ENCODE measurements around the gene PPFIA3.

Gene PPFIA3

GRCh38 chr19:49196527-49197240 lies 77.3 kb downstream of the PPFIA3 start:
- H3K4me3 ChIP-seq (ENCODE audit: insufficient read depth, low read length, poor library complexity, severe bottlenecking), result no peak overlapping the region
- no peaks in the 10 kb centered on the region for H3K27me3 ChIP-seq (ENCODE audit: low read length)
- TF ChIP-seq, protein P1, sequence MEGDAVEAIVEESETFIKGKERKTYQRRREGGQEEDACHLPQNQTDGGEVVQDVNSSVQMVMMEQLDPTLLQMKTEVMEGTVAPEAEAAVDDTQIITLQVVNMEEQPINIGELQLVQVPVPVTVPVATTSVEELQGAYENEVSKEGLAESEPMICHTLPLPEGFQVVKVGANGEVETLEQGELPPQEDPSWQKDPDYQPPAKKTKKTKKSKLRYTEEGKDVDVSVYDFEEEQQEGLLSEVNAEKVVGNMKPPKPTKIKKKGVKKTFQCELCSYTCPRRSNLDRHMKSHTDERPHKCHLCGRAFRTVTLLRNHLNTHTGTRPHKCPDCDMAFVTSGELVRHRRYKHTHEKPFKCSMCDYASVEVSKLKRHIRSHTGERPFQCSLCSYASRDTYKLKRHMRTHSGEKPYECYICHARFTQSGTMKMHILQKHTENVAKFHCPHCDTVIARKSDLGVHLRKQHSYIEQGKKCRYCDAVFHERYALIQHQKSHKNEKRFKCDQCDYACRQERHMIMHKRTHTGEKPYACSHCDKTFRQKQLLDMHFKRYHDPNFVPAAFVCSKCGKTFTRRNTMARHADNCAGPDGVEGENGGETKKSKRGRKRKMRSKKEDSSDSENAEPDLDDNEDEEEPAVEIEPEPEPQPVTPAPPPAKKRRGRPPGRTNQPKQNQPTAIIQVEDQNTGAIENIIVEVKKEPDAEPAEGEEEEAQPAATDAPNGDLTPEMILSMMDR (IDR thresholded peaks at IDR 0.05; ENCODE audit: insufficient read depth, low read length, poor library complexity, severe bottlenecking), result no peak
- no peak for TF ChIP-seq EZH2phosphoT487 (conservative IDR thresholded peaks at IDR 0.05; ENCODE audit: low read length)
- no peaks in the 10 kb centered on the region for H3F3A ChIP-seq (ENCODE audit: insufficient read depth)
- H2AFZ ChIP-seq (ENCODE audit: low read depth, low read length, severe bottlenecking), result no peak overlapping the region
- H3K4me2 ChIP-seq (ENCODE audit: low read depth, low read length, poor library complexity, severe bottlenecking), result no peak overlapping the region
- H3K9me3 ChIP-seq (ENCODE audit: insufficient read depth, low read length), result no peaks in the 10 kb centered on the region
- no peaks in the 10 kb centered on the region for H3K79me2 ChIP-seq (ENCODE audit: insufficient read depth, low read length)
- H3K36me3 ChIP-seq (ENCODE audit: low read length), result no peaks in the 10 kb centered on the region
- no peak overlapping the region for H3K27ac ChIP-seq (ENCODE audit: low read depth, low read length)
- H3K9me2 ChIP-seq (replicated peaks; ENCODE audit: insufficient read depth, low read length), result no peaks in the 10 kb centered on the region
- H3K9ac ChIP-seq (ENCODE audit: low read length), result no peak overlapping the region
- no peaks in the 10 kb centered on the region for H4K20me1 ChIP-seq (ENCODE audit: low read depth, low read length)

DNA sequence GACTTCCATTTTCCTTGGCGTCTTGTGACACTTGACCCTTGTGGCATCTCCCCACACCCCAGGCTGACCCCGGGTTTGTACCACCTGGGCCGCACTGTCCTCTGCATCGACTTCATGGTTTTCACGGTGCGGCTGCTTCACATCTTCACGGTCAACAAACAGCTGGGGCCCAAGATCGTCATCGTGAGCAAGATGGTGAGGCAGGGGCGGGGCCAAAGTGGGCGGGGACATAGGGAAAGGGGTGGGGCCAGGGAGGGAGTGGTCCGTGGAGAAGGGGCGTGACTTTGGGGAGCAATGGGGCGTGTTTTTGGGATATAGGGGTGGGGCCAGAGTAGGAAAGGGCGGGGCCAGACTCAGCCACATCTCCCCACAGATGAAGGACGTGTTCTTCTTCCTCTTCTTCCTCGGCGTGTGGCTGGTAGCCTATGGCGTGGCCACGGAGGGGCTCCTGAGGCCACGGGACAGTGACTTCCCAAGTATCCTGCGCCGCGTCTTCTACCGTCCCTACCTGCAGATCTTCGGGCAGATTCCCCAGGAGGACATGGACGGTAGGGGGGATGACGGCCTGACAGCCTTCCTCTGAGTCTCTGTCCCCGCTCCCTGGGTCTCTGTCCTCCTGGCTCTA lies 81.0 kb downstream of the PPFIA3 start:
- TF ChIP-seq, protein P1 (IDR thresholded peaks at IDR 0.05; ENCODE audit: insufficient read depth, low read length, poor library complexity, severe bottlenecking), result no peak
- no peak for TF ChIP-seq EZH2phosphoT487 (conservative IDR thresholded peaks at IDR 0.05; ENCODE audit: low read length)
- Histone ChIP-seq H3F3A (ENCODE audit: insufficient read depth) (no peaks in the 10 kb centered on the region), H3K79me2 (ENCODE audit: insufficient read depth, low read length) (no peaks in the 10 kb centered on the region), H3K27ac (ENCODE audit: low read depth, low read length) (no peak overlapping the region), H3K4me3 (ENCODE audit: insufficient read depth, low read length, poor library complexity, severe bottlenecking) (no peak overlapping the region), H3K36me3 (ENCODE audit: low read length) (no peaks in the 10 kb centered on the region), H2AFZ (ENCODE audit: low read depth, low read length, severe bottlenecking) (no peak overlapping the region), H3K27me3 (ENCODE audit: low read length) (no peaks in the 10 kb centered on the region), H3K9me3 (ENCODE audit: insufficient read depth, low read length) (no peaks in the 10 kb centered on the region), H3K9me2 (replicated peaks; ENCODE audit: insufficient read depth, low read length) (no peaks in the 10 kb centered on the region), H3K4me2 (ENCODE audit: low read depth, low read length, poor library complexity, severe bottlenecking) (no peak overlapping the region), H3K9ac (ENCODE audit: low read length) (no peak overlapping the region), H4K20me1 (ENCODE audit: low read depth, low read length) (no peaks in the 10 kb centered on the region)

All from SU-DHL-6 (cell line).